Uterus (tissue), 4 donors: ENCODE results near the gene BABAM2. TPM values are rescaled to one million over a fixed set of nuclear protein-coding genes. Genes with fewer than 3 reads are reported as not detected.

Experiments used
- DNase-seq, 2 donors: peaks; one replicate each; pipeline ENCODE4 v3.0.0-alpha.2; 2019 to 2020
- H3K27ac ChIP-seq, 2 donors: fragments of 200-600 bp; sonication (generic); 1 replicate in 1 of 2; 2 replicates in 1 of 2; pipeline ENCODE4 v1.5.1; 2016 to 2018
- H3K27me3 ChIP-seq, 2 donors: fragments of 200-600 bp; sonication (generic); one replicate each; pipeline ENCODE4 v1.5.1; 2018 to 2019; ENCODE audit warnings: control low read depth in 1 of 2
- H3K36me3 ChIP-seq, 2 donors: fragments of 200-600 bp; sonication (generic); one replicate each; pipeline ENCODE4 v1.5.1; 2019; ENCODE audit warnings: control low read depth in 1 of 2
- H3K4me1 ChIP-seq, 2 donors: fragments of 200-600 bp; sonication (generic); one replicate each; pipeline ENCODE4 v1.5.1; 2018 to 2019; ENCODE audit warnings: control low read depth in 1 of 2
- H3K4me3 ChIP-seq, 2 donors: fragments of 200-600 bp; sonication (generic); 1 replicate in 1 of 2; 2 replicates in 1 of 2; pipeline ENCODE4 v1.5.1; 2018 to 2019; ENCODE audit warnings: mild to moderate bottlenecking in 1 of 2
- H3K9me3 ChIP-seq, 2 donors: fragments of 200-600 bp; sonication (generic); one replicate each; pipeline ENCODE4 v1.5.1; 2019; ENCODE audit warnings: control low read depth in 1 of 2
- POLR2A ChIP-seq, 2 donors: fragments of 450-650 bp; IDR thresholded peaks; one replicate each; pipeline ENCODE4 v1.6.1; 2016; ENCODE audit warnings: antibody characterized with exemption in 2 of 2, mild to moderate bottlenecking in 1 of 2, moderate library complexity in 1 of 2
- intact Hi-C: fragments of 100-400 bp; cut with DNase I; formaldehyde crosslinking; loops from one replicate; pipeline ENCODE4 v1.15.1; 2023; ENCODE audit warnings: low total_unique reads
- total RNA-seq, 4 donors: library from RNA; depleted of rRNA in 3 of 4; stranded (reverse); fragments of >200 nt in 3 of 4; gene quantifications; one replicate each; pipeline versions ENCODE4 v1.1.0 to v1.2.4, GENCODE V29; 2014 to 2023
- TF ChIP-seq, protein P1 (sequence below), 4 experiments: fragments of 200-600 bp in 2 of 4; fragments of 450-650 bp in 2 of 4; sonication (generic) in 2 of 4; IDR thresholded peaks; one replicate each; pipeline ENCODE4 v1.5.1; 2016 to 2019; ENCODE audit warnings: antibody characterized with exemption in 4 of 4, mild to moderate bottlenecking in 2 of 4, moderate library complexity in 1 of 4
- donor health status: DM: yes; HTN: yes; CAD: no.

The BABAM2 gene
- total RNA-seq, 4 donors from 2014 or later, result 24.1 to 62.1 (median 32.5) TPM

DNA sequence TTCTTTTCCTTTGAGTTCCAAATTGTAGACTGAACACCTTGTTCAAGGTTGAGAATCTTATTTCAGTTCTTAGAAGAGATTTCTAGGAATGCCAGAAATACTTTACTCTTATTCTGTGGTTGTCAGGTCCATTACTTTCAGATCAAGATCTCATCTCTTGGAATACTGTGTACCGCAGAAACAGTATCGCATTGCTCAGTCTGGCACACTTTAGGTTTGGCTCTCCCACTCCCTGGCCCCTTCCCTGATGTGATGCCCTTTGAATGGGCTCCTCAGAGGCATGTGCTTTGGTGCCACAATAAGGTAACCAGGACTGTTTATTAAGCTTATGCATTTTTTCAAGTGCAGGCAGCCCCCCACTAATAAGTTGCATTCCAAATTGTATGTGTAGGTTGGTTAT, 257.5 kb downstream of the BABAM2 start:
- H3K27me3 ChIP-seq, result no peaks in the 10 kb centered on the region
- H3K36me3 ChIP-seq, result no peaks in the 10 kb centered on the region
- no peak for DNase-seq
- no peaks in the 10 kb centered on the region for H3K4me1 ChIP-seq
- TF ChIP-seq, protein P1, sequence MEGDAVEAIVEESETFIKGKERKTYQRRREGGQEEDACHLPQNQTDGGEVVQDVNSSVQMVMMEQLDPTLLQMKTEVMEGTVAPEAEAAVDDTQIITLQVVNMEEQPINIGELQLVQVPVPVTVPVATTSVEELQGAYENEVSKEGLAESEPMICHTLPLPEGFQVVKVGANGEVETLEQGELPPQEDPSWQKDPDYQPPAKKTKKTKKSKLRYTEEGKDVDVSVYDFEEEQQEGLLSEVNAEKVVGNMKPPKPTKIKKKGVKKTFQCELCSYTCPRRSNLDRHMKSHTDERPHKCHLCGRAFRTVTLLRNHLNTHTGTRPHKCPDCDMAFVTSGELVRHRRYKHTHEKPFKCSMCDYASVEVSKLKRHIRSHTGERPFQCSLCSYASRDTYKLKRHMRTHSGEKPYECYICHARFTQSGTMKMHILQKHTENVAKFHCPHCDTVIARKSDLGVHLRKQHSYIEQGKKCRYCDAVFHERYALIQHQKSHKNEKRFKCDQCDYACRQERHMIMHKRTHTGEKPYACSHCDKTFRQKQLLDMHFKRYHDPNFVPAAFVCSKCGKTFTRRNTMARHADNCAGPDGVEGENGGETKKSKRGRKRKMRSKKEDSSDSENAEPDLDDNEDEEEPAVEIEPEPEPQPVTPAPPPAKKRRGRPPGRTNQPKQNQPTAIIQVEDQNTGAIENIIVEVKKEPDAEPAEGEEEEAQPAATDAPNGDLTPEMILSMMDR (IDR thresholded peaks at IDR 0.05), result no peak
- TF ChIP-seq POLR2A (IDR thresholded peaks at IDR 0.05), result no peak
- H3K27ac ChIP-seq, result no peak overlapping the region
- H3K9me3 ChIP-seq, result no peaks in the 10 kb centered on the region
- intact Hi-C loops, result no loop called here
- no peak overlapping the region for H3K4me3 ChIP-seq

- no peak for DNase-seq
- no peaks in the 10 kb centered on the region for H3K27me3 ChIP-seq
- intact Hi-C loops, result no loop called here
- no peaks in the 10 kb centered on the region for H3K4me1 ChIP-seq
- no peaks in the 10 kb centered on the region for H3K36me3 ChIP-seq
- no peak for TF ChIP-seq POLR2A (IDR thresholded peaks at IDR 0.05)
- no peak overlapping the region for H3K4me3 ChIP-seq
- H3K27ac ChIP-seq, result no peak overlapping the region
- H3K9me3 ChIP-seq, result no peaks in the 10 kb centered on the region
These were observed 258.0 kb downstream of the BABAM2 start for GRCh38 chr2:28148566-28148965.

DNA sequence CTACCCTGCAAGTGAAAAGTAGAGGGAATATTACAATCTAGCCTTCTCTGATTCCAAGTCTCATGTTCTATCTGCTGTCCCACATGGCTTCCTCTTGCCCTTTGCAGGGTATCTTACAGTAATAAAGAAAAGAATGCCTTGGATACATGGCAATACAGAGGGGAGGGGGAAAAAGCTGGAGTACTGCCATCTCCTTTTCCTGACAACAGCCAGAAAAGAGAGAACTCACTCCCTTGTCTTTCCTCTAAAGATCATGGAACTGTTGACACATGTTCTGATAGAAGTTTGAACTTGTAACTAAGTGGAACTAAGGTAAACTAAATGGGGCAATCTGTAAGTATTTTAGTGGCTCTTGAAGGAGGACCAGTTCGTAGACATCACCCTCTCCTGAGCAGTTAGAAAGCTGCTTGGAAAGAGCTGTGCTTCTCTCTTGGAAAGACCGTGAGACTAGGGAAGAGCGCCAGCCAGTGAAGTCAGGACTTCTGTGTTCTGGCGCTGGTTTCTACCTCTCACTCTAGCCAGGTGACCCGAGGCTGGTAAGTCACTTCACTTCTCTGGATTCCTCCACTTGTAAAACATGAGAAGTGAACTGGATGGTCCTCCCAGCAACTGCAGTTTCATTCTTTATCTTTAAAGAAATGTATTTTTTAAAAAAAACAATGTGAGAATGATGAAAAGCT, 259.8 kb downstream of the BABAM2 start:
- peaks cover 0 to under 1% of the 10 kb centered on the region in 2 donors for H3K9me3 ChIP-seq
- no peaks in the 10 kb centered on the region for H3K4me1 ChIP-seq
- TF ChIP-seq, protein P1 (IDR thresholded peaks at IDR 0.05), result no peak
- TF ChIP-seq POLR2A (IDR thresholded peaks at IDR 0.05), result no peak
- H3K36me3 ChIP-seq, result no peaks in the 10 kb centered on the region
- peak overlapping the region; percentile 18 to 22 for H3K27ac ChIP-seq
- peak; percentile 36 to 41 for DNase-seq
- intact Hi-C loops, result no loop called here
- H3K4me3 ChIP-seq, result no peak overlapping the region
- H3K27me3 ChIP-seq, result no peaks in the 10 kb centered on the region

- Histone ChIP-seq H3K9me3 (peaks cover 0 to 6% of the 10 kb centered on the region in 2 donors), H3K4me3 (no peak overlapping the region), H3K27me3 (no peaks in the 10 kb centered on the region), H3K27ac (peak overlapping the region; percentile 18 to 22), H3K36me3 (no peaks in the 10 kb centered on the region), H3K4me1 (no peaks in the 10 kb centered on the region)
- intact Hi-C loops, result no loop called here
- DNase-seq, result no peak
- TF ChIP-seq POLR2A (IDR thresholded peaks at IDR 0.05), result no peak
- TF ChIP-seq, protein P1 (IDR thresholded peaks at IDR 0.05), result no peak
These were observed 260.5 kb downstream of the BABAM2 start for GRCh38 chr2:28150994-28151393.

DNA sequence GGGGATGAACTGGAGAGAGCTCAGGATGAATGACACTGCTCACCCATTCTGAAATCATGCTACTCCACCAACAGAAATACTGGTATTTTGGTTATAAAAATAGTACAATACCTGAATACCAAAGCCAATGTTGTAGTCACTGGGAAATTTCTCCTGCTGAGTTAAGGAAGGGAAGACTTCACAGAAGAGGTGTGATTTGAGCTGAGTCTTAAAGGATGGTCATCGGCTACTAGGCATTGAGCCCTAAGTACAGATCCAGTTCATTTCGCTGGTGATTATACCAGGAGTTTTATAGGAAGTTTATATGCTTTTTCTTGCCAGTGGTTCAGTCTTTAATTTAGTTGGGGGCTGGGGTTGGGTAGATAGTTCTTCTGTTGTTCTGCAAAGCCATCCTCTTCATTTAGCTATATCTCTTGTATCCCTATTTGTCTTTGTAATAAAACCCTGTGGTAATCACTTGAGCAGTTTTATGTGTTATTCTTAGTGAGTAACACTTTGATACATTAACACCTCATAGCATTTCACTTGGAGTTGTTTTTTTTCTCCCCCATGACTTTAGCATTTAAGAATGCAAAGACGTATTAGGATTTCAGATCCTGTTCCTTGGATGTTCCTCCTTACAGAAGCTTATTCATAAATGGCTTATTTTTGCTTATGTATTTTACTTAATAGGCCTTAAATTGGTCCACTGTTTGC, 262.2 kb downstream of the BABAM2 start:
- intact Hi-C loops, result no loop called here
- Histone ChIP-seq H3K36me3 (no peaks in the 10 kb centered on the region), H3K27me3 (no peaks in the 10 kb centered on the region), H3K27ac (peak overlapping the region; percentile 38 to 66), H3K4me1 (no peaks in the 10 kb centered on the region), H3K9me3 (peaks cover 0 to 6% of the 10 kb centered on the region in 2 donors), H3K4me3 (no peak overlapping the region)
- TF ChIP-seq POLR2A (IDR thresholded peaks at IDR 0.05), result no peak
- TF ChIP-seq, protein P1 (IDR thresholded peaks at IDR 0.05), result no peak
- no peak for DNase-seq
